H9 (cell line): ENCODE measurements around the gene DEFB110. TPM values are rescaled to one million over a fixed set of nuclear protein-coding genes. Genes with fewer than 3 reads are reported as not detected.

ENCODE experiments used
- DNase-seq: peaks from one replicate; pipeline ENCODE4 v3.0.0-alpha.2; 2017
- H2AFZ ChIP-seq: one replicate; pipeline ENCODE4 v1.6.1; 2013; ENCODE audit warnings: mild to moderate bottlenecking, low read length, control low read depth, moderate library complexity
- H2AK5ac ChIP-seq: 2 replicates; pipeline ENCODE4 v1.6.1; 2013; ENCODE audit warnings: low read length, control low read depth, mixed read lengths; ENCODE audit not compliant: insufficient read length
- H2BK120ac ChIP-seq: one replicate; pipeline ENCODE4 v1.6.1; 2013; ENCODE audit warnings: low read depth, mild to moderate bottlenecking, low read length, control low read depth, inconsistent platforms; ENCODE audit not compliant: poor library complexity, severe bottlenecking
- H2BK12ac ChIP-seq: 2 replicates; pipeline ENCODE4 v1.6.1; 2013; ENCODE audit warnings: low read length, control low read depth, mixed read lengths, low read depth; ENCODE audit not compliant: insufficient read length
- H2BK15ac ChIP-seq: 2 replicates; pipeline ENCODE4 v1.6.1; 2013; ENCODE audit warnings: low read depth, low read length, control low read depth
- H2BK20ac ChIP-seq: one replicate; pipeline ENCODE4 v1.6.1; 2013; ENCODE audit warnings: low read depth, mild to moderate bottlenecking, low read length, control low read depth, inconsistent platforms; ENCODE audit not compliant: poor library complexity, severe bottlenecking
- H2BK5ac ChIP-seq: 2 replicates; pipeline ENCODE4 v1.6.1; 2013; ENCODE audit warnings: low read length, control low read depth, mixed read lengths; ENCODE audit not compliant: insufficient read length
- H3K14ac ChIP-seq: 2 replicates; pipeline ENCODE4 v1.6.1; 2013; ENCODE audit warnings: low read length, control low read depth; ENCODE audit not compliant: insufficient read depth
- H3K18ac ChIP-seq: 2 replicates; pipeline ENCODE4 v1.6.1; 2013; ENCODE audit warnings: low read depth, mild to moderate bottlenecking, mixed read lengths, low read length, control low read depth; ENCODE audit not compliant: insufficient read length
- H3K23ac ChIP-seq: 2 replicates; pipeline ENCODE4 v1.6.1; 2013; ENCODE audit warnings: low read length, control low read depth, mixed read lengths, low read depth; ENCODE audit not compliant: insufficient read length
- H3K23me2 ChIP-seq: 2 replicates; pipeline ENCODE4 v1.6.1; 2013; ENCODE audit warnings: low read depth, mild to moderate bottlenecking, mixed read lengths, low read length, control low read depth; ENCODE audit not compliant: insufficient read length, poor library complexity, severe bottlenecking
- H3K27ac ChIP-seq: 2 replicates; pipeline ENCODE4 v1.5.1; 2013; ENCODE audit warnings: low read length, control low read depth, mixed read lengths, low read depth; ENCODE audit not compliant: insufficient read length
- H3K27me3 ChIP-seq: 2 replicates; pipeline ENCODE4 v1.6.1; 2013; ENCODE audit warnings: low read length, control low read depth, inconsistent platforms; ENCODE audit not compliant: insufficient read depth
- H3K4ac ChIP-seq: 2 replicates; pipeline ENCODE4 v1.6.1; 2013; ENCODE audit warnings: low read depth, mild to moderate bottlenecking, control low read depth, inconsistent platforms, low read length, moderate library complexity
- H3K4me1 ChIP-seq: 2 replicates; pipeline ENCODE4 v1.6.1; 2013; ENCODE audit warnings: low read length, control low read depth, inconsistent platforms; ENCODE audit not compliant: insufficient read depth
- H3K4me2 ChIP-seq: 2 replicates; pipeline ENCODE4 v1.6.1; 2013; ENCODE audit warnings: low read length, control low read depth, mixed read lengths; ENCODE audit not compliant: insufficient read length, insufficient read depth
- H3K56ac ChIP-seq: 2 replicates; pipeline ENCODE4 v1.6.1; 2013; ENCODE audit warnings: low read depth, mild to moderate bottlenecking, mixed read lengths, low read length, control low read depth; ENCODE audit not compliant: insufficient read length
- H3K79me1 ChIP-seq: 2 replicates; pipeline ENCODE4 v1.6.1; 2013; ENCODE audit warnings: low read depth, mild to moderate bottlenecking, moderate library complexity, low read length, control low read depth, inconsistent platforms; ENCODE audit not compliant: insufficient read depth, poor library complexity, severe bottlenecking
- H3K79me2 ChIP-seq: 2 replicates; pipeline ENCODE4 v1.6.1; 2013; ENCODE audit warnings: low read length, control low read depth, inconsistent platforms; ENCODE audit not compliant: insufficient read depth
- H3K9ac ChIP-seq: 2 replicates; pipeline ENCODE4 v1.6.1; 2013; ENCODE audit warnings: low read length, control low read depth, mixed read lengths; ENCODE audit not compliant: insufficient read length; ENCODE audit errors: extremely low read depth
- H3K9me3 ChIP-seq: one replicate; pipeline ENCODE4 v1.6.1; 2013; ENCODE audit warnings: low read depth, low read length, inconsistent platforms; ENCODE audit not compliant: control insufficient read depth
- H3T11ph ChIP-seq: one replicate; pipeline ENCODE4 v1.6.1; 2013; ENCODE audit warnings: mild to moderate bottlenecking, low read length, control low read depth, inconsistent platforms
- H4K20me1 ChIP-seq: one replicate; pipeline ENCODE4 v1.6.1; 2013; ENCODE audit not compliant: control insufficient read depth, insufficient read length, insufficient read depth
- H4K5ac ChIP-seq: 2 replicates; pipeline ENCODE4 v1.6.1; 2013; ENCODE audit warnings: low read depth, mild to moderate bottlenecking, mixed read lengths, low read length, control low read depth; ENCODE audit not compliant: insufficient read length
- H4K8ac ChIP-seq: replicated peaks from 2 replicates; pipeline ENCODE4 v1.6.1; 2013; ENCODE audit warnings: low read length, control low read depth, mixed read lengths, low read depth; ENCODE audit not compliant: insufficient read length
- H4K91ac ChIP-seq: 2 replicates; pipeline ENCODE4 v1.6.1; 2013; ENCODE audit warnings: low read depth, mild to moderate bottlenecking, moderate library complexity, mixed read lengths, low read length, control low read depth; ENCODE audit not compliant: insufficient read length
- H3K27ac Mint-ChIP-seq, 3 experiments: 2 replicates in 2 of 3; 3 replicates in 1 of 3; pipeline ENCODE4 v1.8.0; 2020 to 2021; ENCODE audit warnings: mixed read lengths in 3 of 3, mild to moderate bottlenecking in 1 of 3, moderate library complexity in 1 of 3
- H3K27me3 Mint-ChIP-seq: 2 replicates; pipeline ENCODE4 v1.8.0; 2021; ENCODE audit warnings: low read depth, mild to moderate bottlenecking, moderate library complexity, mixed read lengths
- H3K36me3 Mint-ChIP-seq, 3 experiments: 2 replicates in 2 of 3; 3 replicates in 1 of 3; pipeline ENCODE4 v1.8.0; 2020 to 2021; ENCODE audit warnings: low read depth in 3 of 3, mixed read lengths in 3 of 3; ENCODE audit not compliant: insufficient read depth in 1 of 3
- H3K4me1 Mint-ChIP-seq, 2 experiments: 2 replicates each; pipeline ENCODE4 v1.8.0; 2020; ENCODE audit warnings: mixed read lengths in 2 of 2
- H3K4me3 Mint-ChIP-seq, 2 experiments: 2 replicates in 1 of 2; 3 replicates in 1 of 2; pipeline ENCODE4 v1.8.0; 2020 to 2021; ENCODE audit warnings: mild to moderate bottlenecking in 2 of 2, mixed read lengths in 2 of 2, moderate library complexity in 1 of 2
- H3K9me3 Mint-ChIP-seq, 2 experiments: 2 replicates in 1 of 2; 3 replicates in 1 of 2; pipeline ENCODE4 v1.8.0; 2020; ENCODE audit warnings: mild to moderate bottlenecking in 2 of 2, mixed read lengths in 2 of 2, moderate library complexity in 1 of 2
- WGBS: extraction: QIAGEN DNeasy Blood & Tissue Kit; methylation state at CpG from one replicate; pipeline ENCODE4 v1.1.7; 2013; ENCODE audit warnings: missing lambda C conversion rate, low lambda C conversion rate, mixed read lengths; ENCODE audit not compliant: insufficient read length; ENCODE audit errors: extremely low coverage; 5-methylcytosine and 5-hydroxymethylcytosine counted together
- total RNA-seq: library from RNA; stranded (reverse); gene quantifications from 2 replicates; pipeline ENCODE4 v1.2.1, GENCODE V29; 2021
- TF ChIP-seq, protein P1 (sequence below): fragments of 200-600 bp; sonication (generic); conservative IDR thresholded peaks from 3 replicates; pipeline ENCODE4 v1.8.0; 2021; ENCODE audit warnings: antibody characterized with exemption, mild to moderate bottlenecking

DEFB110 gene
- total RNA-seq, 1 experiment from 2014 or later = not detected

GRCh38 chr6:50049829-50050228, 28.0 kb upstream of the DEFB110 start, which contains the start of gene DEFB112:
Gene DEFB112, minus strand, starts transcription at chr6:50049929. Its CDS starts 60 bp downstream, at chr6:50049869.
- no peaks in the 10 kb centered on the region for H3K4me1 Mint-ChIP-seq
- Histone ChIP-seq H3K23me2 (no peaks in the 10 kb centered on the region), H3K4ac (no peak within 1 kb of the TSS), H2BK20ac (no peak within 1 kb of the TSS), H4K20me1 (no peaks in the 10 kb centered on the region), H3K9me3 (no peaks in the 10 kb centered on the region), H2BK5ac (no peak within 1 kb of the TSS), H2BK12ac (no peak within 1 kb of the TSS), H3K23ac (no peak within 1 kb of the TSS), H3K27ac (no peak within 1 kb of the TSS), H3K4me2 (no peak within 1 kb of the TSS), H3K56ac (no peak within 1 kb of the TSS), H3K18ac (no peak within 1 kb of the TSS), H2BK120ac (no peak within 1 kb of the TSS), H2AK5ac (no peak within 1 kb of the TSS), H3K4me1 (no peaks in the 10 kb centered on the region), H2BK15ac (no peak within 1 kb of the TSS), H3K79me2 (no peaks in the 10 kb centered on the region), H3T11ph (no peak within 1 kb of the TSS), H4K91ac (no peak within 1 kb of the TSS), H3K14ac (no peak within 1 kb of the TSS), H3K27me3 (no peaks in the 10 kb centered on the region), H3K9ac (no peak within 1 kb of the TSS), H4K8ac (no peak within 1 kb of the TSS), H2AFZ (no peak within 1 kb of the TSS), H4K5ac (no peak within 1 kb of the TSS), H3K79me1 (no peaks in the 10 kb centered on the region)
- H3K27ac Mint-ChIP-seq = no peak within 1 kb of the TSS
- H3K9me3 Mint-ChIP-seq = no peaks in the 10 kb centered on the region
- no CpG with 5 or more reads among the region's 1 CpG for WGBS
- TF ChIP-seq, protein P1, sequence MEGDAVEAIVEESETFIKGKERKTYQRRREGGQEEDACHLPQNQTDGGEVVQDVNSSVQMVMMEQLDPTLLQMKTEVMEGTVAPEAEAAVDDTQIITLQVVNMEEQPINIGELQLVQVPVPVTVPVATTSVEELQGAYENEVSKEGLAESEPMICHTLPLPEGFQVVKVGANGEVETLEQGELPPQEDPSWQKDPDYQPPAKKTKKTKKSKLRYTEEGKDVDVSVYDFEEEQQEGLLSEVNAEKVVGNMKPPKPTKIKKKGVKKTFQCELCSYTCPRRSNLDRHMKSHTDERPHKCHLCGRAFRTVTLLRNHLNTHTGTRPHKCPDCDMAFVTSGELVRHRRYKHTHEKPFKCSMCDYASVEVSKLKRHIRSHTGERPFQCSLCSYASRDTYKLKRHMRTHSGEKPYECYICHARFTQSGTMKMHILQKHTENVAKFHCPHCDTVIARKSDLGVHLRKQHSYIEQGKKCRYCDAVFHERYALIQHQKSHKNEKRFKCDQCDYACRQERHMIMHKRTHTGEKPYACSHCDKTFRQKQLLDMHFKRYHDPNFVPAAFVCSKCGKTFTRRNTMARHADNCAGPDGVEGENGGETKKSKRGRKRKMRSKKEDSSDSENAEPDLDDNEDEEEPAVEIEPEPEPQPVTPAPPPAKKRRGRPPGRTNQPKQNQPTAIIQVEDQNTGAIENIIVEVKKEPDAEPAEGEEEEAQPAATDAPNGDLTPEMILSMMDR = no peak
- H3K4me3 Mint-ChIP-seq = no peak within 1 kb of the TSS
- H3K36me3 Mint-ChIP-seq = no peaks in the 10 kb centered on the region
- H3K27me3 Mint-ChIP-seq = no peaks in the 10 kb centered on the region
- no peak for DNase-seq
